HepG2 (cell line): Measurements from ENCODE around the gene DCAKD. TPM values are rescaled to one million over a fixed set of nuclear protein-coding genes. Genes with fewer than 3 reads are reported as not detected.

Experiments
- ADNP ChIP-seq: sonication (generic); formaldehyde crosslinking; IDR thresholded peaks from 2 replicates; pipeline ENCODE4 v1.4.0; 2020; ENCODE audit warnings: missing genetic modification reagents
- GZF1 ChIP-seq: sonication (generic); formaldehyde crosslinking; IDR thresholded peaks from 2 replicates; pipeline ENCODE4 v1.5.1; 2020; ENCODE audit warnings: mild to moderate bottlenecking, missing genetic modification reagents
- NBN ChIP-seq: fragments of 450-650 bp; conservative IDR thresholded peaks from 2 replicates; pipeline ENCODE4 v1.6.1; 2017
- PAX8 ChIP-seq: sonication (generic); formaldehyde crosslinking; IDR thresholded peaks from 2 replicates; pipeline ENCODE4 v1.8.0; 2022; ENCODE audit warnings: mild to moderate bottlenecking, missing genetic modification reagents, borderline replicate concordance
- PHF8 ChIP-seq: sonication (generic); formaldehyde crosslinking; IDR thresholded peaks from 2 replicates; pipeline ENCODE4 v1.5.0; 2020; ENCODE audit warnings: missing genetic modification reagents
- RXRA ChIP-seq: sonication (generic); formaldehyde crosslinking; IDR thresholded peaks from 2 replicates; pipeline ENCODE4 v1.5.1; 2020; ENCODE audit warnings: missing genetic modification reagents
- SP4 ChIP-seq: sonication (generic); formaldehyde crosslinking; IDR thresholded peaks from 2 replicates; pipeline ENCODE4 v1.8.1; 2023; ENCODE audit warnings: mild to moderate bottlenecking, missing genetic modification reagents
- SP5 ChIP-seq: IDR thresholded peaks from 2 replicates; pipeline ENCODE4 v1.6.1; 2016; ENCODE audit warnings: low read depth, borderline replicate concordance
- SRSF4 ChIP-seq: fragments of 200-400 bp; formaldehyde crosslinking; IDR thresholded peaks from one replicate; pipeline ENCODE4 v1.6.1; 2018; ENCODE audit warnings: mild to moderate bottlenecking, low read depth, low read length, moderate library complexity; ENCODE audit not compliant: poor library complexity, severe bottlenecking
- TBP ChIP-seq: sonication (generic); formaldehyde crosslinking; IDR thresholded peaks from 2 replicates; pipeline ENCODE4 v1.5.0; 2020; ENCODE audit warnings: missing genetic modification reagents
- TCF7 ChIP-seq: sonication (generic); IDR thresholded peaks from 2 replicates; pipeline ENCODE4 v1.6.1; 2016; ENCODE audit warnings: antibody characterized with exemption, low read depth
- XRCC5 ChIP-seq: fragments of 200-400 bp; formaldehyde crosslinking; optimal IDR thresholded peaks from 2 replicates; pipeline ENCODE3; 2017; ENCODE audit warnings: mild to moderate bottlenecking, low read length
- ZNF350 ChIP-seq: sonication (generic); formaldehyde crosslinking; IDR thresholded peaks from 2 replicates; pipeline ENCODE4 v1.4.0; 2020; ENCODE audit warnings: mild to moderate bottlenecking, low read depth, missing genetic modification reagents, borderline replicate concordance
- ZNF615 ChIP-seq: sonication (generic); formaldehyde crosslinking; IDR thresholded peaks from 2 replicates; pipeline ENCODE4 v1.5.0; 2020; ENCODE audit warnings: mild to moderate bottlenecking, missing genetic modification reagents, borderline replicate concordance
- polyA plus RNA-seq, 8 experiments: library from polyadenylated mRNA; depleted of rRNA in 3 of 8; stranded (reverse) in 7 of 8; unstranded in 1 of 8; fragments of >200 nt; fragmentation: Illumina TruSeq in 4 of 8; extraction: Trizol in 4 of 8; gene quantifications; 2 replicates each; pipeline versions ENCODE4 v1.2.1 to v1.2.3, GENCODE V29; 2011 to 2016; ENCODE audit warnings: low read depth in 4 of 8, missing spikeins in 1 of 8, mixed read lengths in 1 of 8; ENCODE audit not compliant: insufficient read depth in 1 of 8
- total RNA-seq, 5 experiments: library from RNA; depleted of rRNA; stranded (reverse); fragments of >200 nt; fragmentation: Illumina TruSeq; extraction: Trizol; gene quantifications; 2 replicates each; pipeline ENCODE4 v1.2.3, GENCODE V29; 2016; ENCODE audit warnings: low read depth in 1 of 5
- TF ChIP-seq, protein P1 (sequence below): IDR thresholded peaks from 2 replicates; pipeline ENCODE4 v1.4.0; 2020; ENCODE audit warnings: mild to moderate bottlenecking, missing genetic modification reagents
- TF ChIP-seq, protein P2 (sequence below): IDR thresholded peaks from 2 replicates; pipeline ENCODE4 v1.6.1; 2018; ENCODE audit warnings: missing genetic modification reagents
- TF ChIP-seq, protein P3 (sequence below): sonication (generic); formaldehyde crosslinking; IDR thresholded peaks from 2 replicates; pipeline ENCODE4 v1.5.0; 2020; ENCODE audit warnings: mild to moderate bottlenecking, missing genetic modification reagents, borderline replicate concordance
- TF ChIP-seq, protein P4 (sequence below): sonication (generic); formaldehyde crosslinking; IDR thresholded peaks from 2 replicates; pipeline ENCODE4 v1.4.0; 2020; ENCODE audit warnings: mild to moderate bottlenecking, missing genetic modification reagents
- TF ChIP-seq, protein P5 (sequence below): sonication (generic); formaldehyde crosslinking; IDR thresholded peaks from 2 replicates; pipeline ENCODE4 v1.9.0; 2021; ENCODE audit warnings: missing genetic modification reagents, borderline replicate concordance

Gene DCAKD
- total and polyA plus RNA-seq, 2 of the 13 experiments (the other 11 are each of a cell fraction or from before 2014, with no cell fraction given) = 25.9 to 29.2 TPM

DNA sequence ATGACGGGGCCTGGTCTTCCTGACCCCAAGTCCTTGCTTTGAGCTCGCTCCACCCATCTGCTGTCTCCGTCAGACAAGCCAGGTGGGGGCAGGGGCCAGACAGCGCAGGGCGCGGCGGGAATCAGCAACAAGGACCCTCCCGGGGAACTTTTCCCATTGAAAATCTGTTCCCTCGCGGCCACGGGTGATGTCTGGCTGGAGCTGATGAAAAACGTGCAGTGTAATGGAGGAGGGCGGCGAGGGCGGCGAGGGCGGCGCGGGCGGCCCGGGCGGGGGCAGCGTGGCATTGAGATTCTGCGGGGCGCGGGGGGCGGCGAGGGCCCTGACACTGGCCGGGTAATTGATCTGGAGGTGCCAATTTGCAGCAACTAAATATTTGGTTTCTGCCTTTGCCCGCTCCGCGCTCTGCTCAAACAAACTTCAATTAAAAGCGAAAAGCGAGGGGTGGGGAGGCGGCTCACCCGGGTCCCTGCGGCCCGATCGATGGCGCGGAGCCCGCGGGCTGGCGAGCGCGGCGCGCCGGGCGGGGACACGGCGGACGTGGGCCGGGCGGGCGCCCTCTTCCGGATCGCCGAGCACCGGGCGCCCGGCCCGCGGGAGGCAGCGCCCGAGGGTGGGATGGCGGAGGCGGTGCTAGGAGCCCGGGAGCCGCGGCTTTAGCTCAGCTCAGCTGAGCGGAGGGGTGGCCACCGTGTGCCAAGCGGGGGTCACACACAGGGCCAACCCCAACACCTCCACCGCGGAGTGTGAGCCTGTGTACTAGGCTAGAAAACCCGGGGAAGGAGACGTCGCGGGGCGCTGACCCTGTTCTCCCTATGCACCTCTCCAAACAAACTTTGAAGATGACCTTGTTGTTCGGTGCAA lies 32.4 kb downstream of the DCAKD start (continued):
- TF ChIP-seq, protein P1, sequence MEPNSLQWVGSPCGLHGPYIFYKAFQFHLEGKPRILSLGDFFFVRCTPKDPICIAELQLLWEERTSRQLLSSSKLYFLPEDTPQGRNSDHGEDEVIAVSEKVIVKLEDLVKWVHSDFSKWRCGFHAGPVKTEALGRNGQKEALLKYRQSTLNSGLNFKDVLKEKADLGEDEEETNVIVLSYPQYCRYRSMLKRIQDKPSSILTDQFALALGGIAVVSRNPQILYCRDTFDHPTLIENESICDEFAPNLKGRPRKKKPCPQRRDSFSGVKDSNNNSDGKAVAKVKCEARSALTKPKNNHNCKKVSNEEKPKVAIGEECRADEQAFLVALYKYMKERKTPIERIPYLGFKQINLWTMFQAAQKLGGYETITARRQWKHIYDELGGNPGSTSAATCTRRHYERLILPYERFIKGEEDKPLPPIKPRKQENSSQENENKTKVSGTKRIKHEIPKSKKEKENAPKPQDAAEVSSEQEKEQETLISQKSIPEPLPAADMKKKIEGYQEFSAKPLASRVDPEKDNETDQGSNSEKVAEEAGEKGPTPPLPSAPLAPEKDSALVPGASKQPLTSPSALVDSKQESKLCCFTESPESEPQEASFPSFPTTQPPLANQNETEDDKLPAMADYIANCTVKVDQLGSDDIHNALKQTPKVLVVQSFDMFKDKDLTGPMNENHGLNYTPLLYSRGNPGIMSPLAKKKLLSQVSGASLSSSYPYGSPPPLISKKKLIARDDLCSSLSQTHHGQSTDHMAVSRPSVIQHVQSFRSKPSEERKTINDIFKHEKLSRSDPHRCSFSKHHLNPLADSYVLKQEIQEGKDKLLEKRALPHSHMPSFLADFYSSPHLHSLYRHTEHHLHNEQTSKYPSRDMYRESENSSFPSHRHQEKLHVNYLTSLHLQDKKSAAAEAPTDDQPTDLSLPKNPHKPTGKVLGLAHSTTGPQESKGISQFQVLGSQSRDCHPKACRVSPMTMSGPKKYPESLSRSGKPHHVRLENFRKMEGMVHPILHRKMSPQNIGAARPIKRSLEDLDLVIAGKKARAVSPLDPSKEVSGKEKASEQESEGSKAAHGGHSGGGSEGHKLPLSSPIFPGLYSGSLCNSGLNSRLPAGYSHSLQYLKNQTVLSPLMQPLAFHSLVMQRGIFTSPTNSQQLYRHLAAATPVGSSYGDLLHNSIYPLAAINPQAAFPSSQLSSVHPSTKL (CRISPR knock-in tag) = no peak
- TF ChIP-seq TBP (CRISPR knock-in tag) (no peak), SP5 (CRISPR knock-in tag) (no peak), PHF8 (CRISPR knock-in tag) (no peak), PAX8 (CRISPR knock-in tag) (no peak; the same call in 1 of the 2 replicates), ADNP (CRISPR knock-in tag) (no peak), ZNF350 (CRISPR knock-in tag) (no peak), SP4 (CRISPR knock-in tag) (no peak), XRCC5 (no peak), RXRA (CRISPR knock-in tag) (no peak; the same call in 1 of the 2 replicates), NBN (no peak), SRSF4 (no peak), GZF1 (CRISPR knock-in tag) (no peak), TCF7 (no peak), ZNF615 (CRISPR knock-in tag) (no peak)
- TF ChIP-seq, protein P2, sequence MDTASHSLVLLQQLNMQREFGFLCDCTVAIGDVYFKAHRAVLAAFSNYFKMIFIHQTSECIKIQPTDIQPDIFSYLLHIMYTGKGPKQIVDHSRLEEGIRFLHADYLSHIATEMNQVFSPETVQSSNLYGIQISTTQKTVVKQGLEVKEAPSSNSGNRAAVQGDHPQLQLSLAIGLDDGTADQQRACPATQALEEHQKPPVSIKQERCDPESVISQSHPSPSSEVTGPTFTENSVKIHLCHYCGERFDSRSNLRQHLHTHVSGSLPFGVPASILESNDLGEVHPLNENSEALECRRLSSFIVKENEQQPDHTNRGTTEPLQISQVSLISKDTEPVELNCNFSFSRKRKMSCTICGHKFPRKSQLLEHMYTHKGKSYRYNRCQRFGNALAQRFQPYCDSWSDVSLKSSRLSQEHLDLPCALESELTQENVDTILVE (CRISPR knock-in tag) = no peak
- TF ChIP-seq, protein P3, sequence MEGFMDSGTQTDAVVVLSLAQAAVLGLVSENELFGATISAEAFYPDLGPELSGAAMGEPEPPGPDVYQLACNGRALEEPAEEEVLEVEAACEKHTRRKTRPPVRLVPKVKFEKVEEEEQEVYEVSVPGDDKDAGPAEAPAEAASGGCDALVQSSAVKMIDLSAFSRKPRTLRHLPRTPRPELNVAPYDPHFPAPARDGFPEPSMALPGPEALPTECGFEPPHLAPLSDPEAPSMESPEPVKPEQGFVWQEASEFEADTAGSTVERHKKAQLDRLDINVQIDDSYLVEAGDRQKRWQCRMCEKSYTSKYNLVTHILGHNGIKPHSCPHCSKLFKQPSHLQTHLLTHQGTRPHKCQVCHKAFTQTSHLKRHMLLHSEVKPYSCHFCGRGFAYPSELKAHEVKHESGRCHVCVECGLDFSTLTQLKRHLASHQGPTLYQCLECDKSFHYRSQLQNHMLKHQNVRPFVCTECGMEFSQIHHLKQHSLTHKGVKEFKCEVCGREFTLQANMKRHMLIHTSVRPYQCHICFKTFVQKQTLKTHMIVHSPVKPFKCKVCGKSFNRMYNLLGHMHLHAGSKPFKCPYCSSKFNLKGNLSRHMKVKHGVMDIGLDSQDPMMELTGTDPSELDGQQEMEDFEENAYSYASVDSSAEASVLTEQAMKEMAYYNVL (CRISPR knock-in tag) = no peak
- TF ChIP-seq, protein P4, sequence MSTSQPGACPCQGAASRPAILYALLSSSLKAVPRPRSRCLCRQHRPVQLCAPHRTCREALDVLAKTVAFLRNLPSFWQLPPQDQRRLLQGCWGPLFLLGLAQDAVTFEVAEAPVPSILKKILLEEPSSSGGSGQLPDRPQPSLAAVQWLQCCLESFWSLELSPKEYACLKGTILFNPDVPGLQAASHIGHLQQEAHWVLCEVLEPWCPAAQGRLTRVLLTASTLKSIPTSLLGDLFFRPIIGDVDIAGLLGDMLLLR (CRISPR knock-in tag) = 0 out of 2 replicates have a peak, but pooled peaks have one; percentile 26
- TF ChIP-seq, protein P5, sequence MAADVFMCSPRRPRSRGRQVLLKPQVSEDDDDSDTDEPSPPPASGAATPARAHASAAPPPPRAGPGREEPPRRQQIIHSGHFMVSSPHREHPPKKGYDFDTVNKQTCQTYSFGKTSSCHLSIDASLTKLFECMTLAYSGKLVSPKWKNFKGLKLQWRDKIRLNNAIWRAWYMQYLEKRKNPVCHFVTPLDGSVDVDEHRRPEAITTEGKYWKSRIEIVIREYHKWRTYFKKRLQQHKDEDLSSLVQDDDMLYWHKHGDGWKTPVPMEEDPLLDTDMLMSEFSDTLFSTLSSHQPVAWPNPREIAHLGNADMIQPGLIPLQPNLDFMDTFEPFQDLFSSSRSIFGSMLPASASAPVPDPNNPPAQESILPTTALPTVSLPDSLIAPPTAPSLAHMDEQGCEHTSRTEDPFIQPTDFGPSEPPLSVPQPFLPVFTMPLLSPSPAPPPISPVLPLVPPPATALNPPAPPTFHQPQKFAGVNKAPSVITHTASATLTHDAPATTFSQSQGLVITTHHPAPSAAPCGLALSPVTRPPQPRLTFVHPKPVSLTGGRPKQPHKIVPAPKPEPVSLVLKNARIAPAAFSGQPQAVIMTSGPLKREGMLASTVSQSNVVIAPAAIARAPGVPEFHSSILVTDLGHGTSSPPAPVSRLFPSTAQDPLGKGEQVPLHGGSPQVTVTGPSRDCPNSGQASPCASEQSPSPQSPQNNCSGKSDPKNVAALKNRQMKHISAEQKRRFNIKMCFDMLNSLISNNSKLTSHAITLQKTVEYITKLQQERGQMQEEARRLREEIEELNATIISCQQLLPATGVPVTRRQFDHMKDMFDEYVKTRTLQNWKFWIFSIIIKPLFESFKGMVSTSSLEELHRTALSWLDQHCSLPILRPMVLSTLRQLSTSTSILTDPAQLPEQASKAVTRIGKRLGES (CRISPR knock-in tag) = no peak
